GM06990 (cell line): ENCODE measurements around the gene DNAAF5.

Experiments
- DNase-seq: peaks from one replicate; pipeline ENCODE4 v3.0.0-alpha.2; 2011; ENCODE audit not compliant: insufficient read length; ENCODE audit errors: extremely low read depth
- H3K27me3 ChIP-seq: replicated peaks from 2 replicates; pipeline ENCODE4 v1.6.0; 2011; ENCODE audit warnings: low read length; ENCODE audit not compliant: control insufficient read depth, insufficient read depth
- H3K36me3 ChIP-seq: 2 replicates; pipeline ENCODE4 v1.5.1; 2011; ENCODE audit warnings: low read length; ENCODE audit not compliant: control insufficient read depth, insufficient read depth
- H3K4me3 ChIP-seq: replicated peaks from 2 replicates; pipeline ENCODE4 v1.5.1; 2011; ENCODE audit warnings: low read depth, mild to moderate bottlenecking, control low read depth, low read length
- CTCF ChIP-seq: IDR thresholded peaks from 2 replicates; pipeline ENCODE4 v1.5.1; 2011; ENCODE audit warnings: low read length, control low read depth, mild to moderate bottlenecking, inconsistent platforms; ENCODE audit not compliant: insufficient read depth, poor library complexity, severe bottlenecking

DNAAF5 gene

GRCh38 chr7:835485-836401 lies 109.2 kb downstream of the DNAAF5 start:
- Histone ChIP-seq H3K36me3 (peaks cover 4% of the 10 kb centered on the region), H3K4me3 (no peak overlapping the region), H3K27me3 (no peaks in the 10 kb centered on the region)
- no peak for TF ChIP-seq CTCF
- no peak for DNase-seq
